Stomach (tissue), 4 donors: ENCODE data around the gene PRLR.

ENCODE experiments used
- EP300 ChIP-seq: sonication (generic); formaldehyde crosslinking; IDR thresholded peaks from one replicate; pipeline ENCODE4 v1.6.1; 2017; ENCODE audit warnings: antibody characterized with exemption
- POLR2A ChIP-seq, 4 donors: fragments of 450-650 bp; IDR thresholded peaks; one replicate each; pipeline ENCODE4 v1.6.1; 2016; ENCODE audit warnings: antibody characterized with exemption in 4 of 4, control low read depth in 2 of 4, mild to moderate bottlenecking in 1 of 4, moderate library complexity in 1 of 4
- POLR2AphosphoS5 ChIP-seq, 3 donors: sonication (generic); formaldehyde crosslinking; IDR thresholded peaks; one replicate each; pipeline ENCODE4 v1.6.1; 2016; ENCODE audit warnings: antibody characterized with exemption in 3 of 3
- TF ChIP-seq, protein P1 (sequence below), 7 experiments: fragments of 450-650 bp in 4 of 7; fragments of 200-600 bp in 3 of 7; sonication (generic) in 3 of 7; IDR thresholded peaks; one replicate each; pipeline ENCODE4 v1.5.1; 2016 to 2019; ENCODE audit warnings: antibody characterized with exemption in 7 of 7, control low read depth in 2 of 7, mild to moderate bottlenecking in 1 of 7

DNA sequence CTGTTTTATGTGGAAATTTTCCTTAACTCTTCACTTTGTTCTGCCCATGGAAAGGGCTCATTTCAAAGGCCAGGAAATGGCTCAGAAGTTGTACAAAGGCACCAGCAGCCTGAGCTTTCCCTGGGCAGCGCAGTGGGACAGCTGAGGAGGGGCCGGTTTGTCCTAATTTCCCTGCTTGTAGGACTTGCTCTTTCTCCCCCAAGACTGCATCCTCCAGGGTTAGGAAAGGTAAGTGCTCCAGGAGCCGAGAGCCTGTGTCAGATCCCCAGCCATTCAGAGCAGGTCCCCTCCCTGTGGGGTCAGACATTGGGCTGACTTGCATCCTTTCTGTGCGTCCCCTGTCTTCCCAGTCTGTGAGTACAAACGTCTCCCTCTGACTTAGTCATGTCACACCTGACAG, 226.1 kb downstream of the PRLR start:
- TF ChIP-seq POLR2A (IDR thresholded peaks at IDR 0.05) = no peak
- TF ChIP-seq, protein P1, sequence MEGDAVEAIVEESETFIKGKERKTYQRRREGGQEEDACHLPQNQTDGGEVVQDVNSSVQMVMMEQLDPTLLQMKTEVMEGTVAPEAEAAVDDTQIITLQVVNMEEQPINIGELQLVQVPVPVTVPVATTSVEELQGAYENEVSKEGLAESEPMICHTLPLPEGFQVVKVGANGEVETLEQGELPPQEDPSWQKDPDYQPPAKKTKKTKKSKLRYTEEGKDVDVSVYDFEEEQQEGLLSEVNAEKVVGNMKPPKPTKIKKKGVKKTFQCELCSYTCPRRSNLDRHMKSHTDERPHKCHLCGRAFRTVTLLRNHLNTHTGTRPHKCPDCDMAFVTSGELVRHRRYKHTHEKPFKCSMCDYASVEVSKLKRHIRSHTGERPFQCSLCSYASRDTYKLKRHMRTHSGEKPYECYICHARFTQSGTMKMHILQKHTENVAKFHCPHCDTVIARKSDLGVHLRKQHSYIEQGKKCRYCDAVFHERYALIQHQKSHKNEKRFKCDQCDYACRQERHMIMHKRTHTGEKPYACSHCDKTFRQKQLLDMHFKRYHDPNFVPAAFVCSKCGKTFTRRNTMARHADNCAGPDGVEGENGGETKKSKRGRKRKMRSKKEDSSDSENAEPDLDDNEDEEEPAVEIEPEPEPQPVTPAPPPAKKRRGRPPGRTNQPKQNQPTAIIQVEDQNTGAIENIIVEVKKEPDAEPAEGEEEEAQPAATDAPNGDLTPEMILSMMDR (IDR thresholded peaks at IDR 0.05) = no peak
- TF ChIP-seq POLR2AphosphoS5 (IDR thresholded peaks at IDR 0.05) = no peak
- TF ChIP-seq EP300 = no peak
